Astrocyte of the cerebellum (primary cell): ENCODE data around the gene FKBP2.
A peak's percentile ranks its signal among the peaks of the same experiment; 100 is the strongest.

Source experiments
- DNase-seq: peaks from one replicate; pipeline ENCODE4 v3.0.0-alpha.2; 2011; ENCODE audit warnings: low read depth
- H3K4me3 ChIP-seq: 2 replicates; pipeline ENCODE4 v1.5.1; 2011; ENCODE audit warnings: mild to moderate bottlenecking, low read depth, low read length, moderate library complexity
- in situ Hi-C: cut with HindIII; loops from 2 replicates; pipeline ENCODE4 v1.10.0; 2017; ENCODE audit warnings: low sequenced_read_pairs
- TF ChIP-seq, protein P1 (sequence below): IDR thresholded peaks from 2 replicates; pipeline ENCODE4 v1.5.1; 2012; ENCODE audit warnings: low read length, low read depth, moderate library complexity, mild to moderate bottlenecking; ENCODE audit errors: missing control alignments

FKBP2 gene

GRCh38 chr11:64251753-64252002, 10.8 kb downstream of the FKBP2 start:
- in situ Hi-C loops: no loop called here
- H3K4me3 ChIP-seq: peak overlapping the region; percentile 50
- no peak for DNase-seq
- TF ChIP-seq, protein P1, sequence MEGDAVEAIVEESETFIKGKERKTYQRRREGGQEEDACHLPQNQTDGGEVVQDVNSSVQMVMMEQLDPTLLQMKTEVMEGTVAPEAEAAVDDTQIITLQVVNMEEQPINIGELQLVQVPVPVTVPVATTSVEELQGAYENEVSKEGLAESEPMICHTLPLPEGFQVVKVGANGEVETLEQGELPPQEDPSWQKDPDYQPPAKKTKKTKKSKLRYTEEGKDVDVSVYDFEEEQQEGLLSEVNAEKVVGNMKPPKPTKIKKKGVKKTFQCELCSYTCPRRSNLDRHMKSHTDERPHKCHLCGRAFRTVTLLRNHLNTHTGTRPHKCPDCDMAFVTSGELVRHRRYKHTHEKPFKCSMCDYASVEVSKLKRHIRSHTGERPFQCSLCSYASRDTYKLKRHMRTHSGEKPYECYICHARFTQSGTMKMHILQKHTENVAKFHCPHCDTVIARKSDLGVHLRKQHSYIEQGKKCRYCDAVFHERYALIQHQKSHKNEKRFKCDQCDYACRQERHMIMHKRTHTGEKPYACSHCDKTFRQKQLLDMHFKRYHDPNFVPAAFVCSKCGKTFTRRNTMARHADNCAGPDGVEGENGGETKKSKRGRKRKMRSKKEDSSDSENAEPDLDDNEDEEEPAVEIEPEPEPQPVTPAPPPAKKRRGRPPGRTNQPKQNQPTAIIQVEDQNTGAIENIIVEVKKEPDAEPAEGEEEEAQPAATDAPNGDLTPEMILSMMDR: no peak

GRCh38 chr11:64252003-64252872, 11.3 kb downstream of the FKBP2 start:
- peak overlapping the region; percentile 50 for H3K4me3 ChIP-seq
- in situ Hi-C loops: no loop called here
- TF ChIP-seq, protein P1: peak; percentile 49
- no peak for DNase-seq

DNA sequence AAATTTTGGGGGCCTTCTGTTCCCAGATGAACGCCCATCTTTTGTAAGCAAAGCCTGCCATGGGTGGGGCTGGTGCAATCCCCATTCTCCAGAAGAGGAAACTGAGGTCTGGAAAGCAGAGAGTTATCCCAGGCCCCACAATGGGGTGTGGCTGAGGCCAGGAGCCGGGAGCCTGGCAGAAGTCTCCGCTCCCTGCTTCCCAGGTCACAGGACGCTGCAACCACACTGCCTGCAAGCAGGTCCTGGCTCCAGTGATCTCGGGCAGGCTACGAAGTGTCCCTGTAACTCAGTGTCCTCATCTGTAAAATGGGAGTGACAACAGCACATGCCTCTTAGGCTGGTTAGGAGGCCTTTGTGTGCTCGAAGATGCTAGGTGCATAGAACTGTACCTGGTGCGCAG, 12.1 kb downstream of the FKBP2 start:
- DNase-seq: no peak
- TF ChIP-seq, protein P1: no peak
- H3K4me3 ChIP-seq: peak overlapping the region; percentile 50
- in situ Hi-C loops: no loop called here

DNA sequence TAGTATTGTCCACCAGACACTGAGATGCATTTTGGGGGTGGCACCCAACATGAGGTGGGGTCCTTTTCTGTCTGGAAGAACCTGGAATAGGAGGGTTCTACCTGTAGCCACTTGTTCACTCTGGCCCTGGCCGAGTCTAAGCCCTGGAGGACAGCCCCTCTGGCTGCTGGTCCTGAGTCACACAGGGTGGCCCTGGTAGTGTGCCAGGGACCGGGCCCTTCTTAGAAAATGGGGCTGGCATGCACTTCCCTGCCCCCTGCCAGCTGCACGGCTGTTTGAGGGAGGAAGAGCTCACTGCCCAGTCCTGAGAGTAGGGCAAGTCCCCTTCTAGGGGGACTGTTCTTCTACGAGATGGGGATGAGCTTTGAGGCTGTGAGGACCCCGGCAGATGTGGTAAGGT, 12.6 kb downstream of the FKBP2 start:
- in situ Hi-C loops: no loop called here
- TF ChIP-seq, protein P1: no peak
- H3K4me3 ChIP-seq: no peak overlapping the region
- no peak for DNase-seq

GRCh38 chr11:64254326-64254725, 13.4 kb downstream of the FKBP2 start:
- no peak overlapping the region for H3K4me3 ChIP-seq
- TF ChIP-seq, protein P1: no peak
- in situ Hi-C loops: no loop called here
- DNase-seq: no peak

DNA sequence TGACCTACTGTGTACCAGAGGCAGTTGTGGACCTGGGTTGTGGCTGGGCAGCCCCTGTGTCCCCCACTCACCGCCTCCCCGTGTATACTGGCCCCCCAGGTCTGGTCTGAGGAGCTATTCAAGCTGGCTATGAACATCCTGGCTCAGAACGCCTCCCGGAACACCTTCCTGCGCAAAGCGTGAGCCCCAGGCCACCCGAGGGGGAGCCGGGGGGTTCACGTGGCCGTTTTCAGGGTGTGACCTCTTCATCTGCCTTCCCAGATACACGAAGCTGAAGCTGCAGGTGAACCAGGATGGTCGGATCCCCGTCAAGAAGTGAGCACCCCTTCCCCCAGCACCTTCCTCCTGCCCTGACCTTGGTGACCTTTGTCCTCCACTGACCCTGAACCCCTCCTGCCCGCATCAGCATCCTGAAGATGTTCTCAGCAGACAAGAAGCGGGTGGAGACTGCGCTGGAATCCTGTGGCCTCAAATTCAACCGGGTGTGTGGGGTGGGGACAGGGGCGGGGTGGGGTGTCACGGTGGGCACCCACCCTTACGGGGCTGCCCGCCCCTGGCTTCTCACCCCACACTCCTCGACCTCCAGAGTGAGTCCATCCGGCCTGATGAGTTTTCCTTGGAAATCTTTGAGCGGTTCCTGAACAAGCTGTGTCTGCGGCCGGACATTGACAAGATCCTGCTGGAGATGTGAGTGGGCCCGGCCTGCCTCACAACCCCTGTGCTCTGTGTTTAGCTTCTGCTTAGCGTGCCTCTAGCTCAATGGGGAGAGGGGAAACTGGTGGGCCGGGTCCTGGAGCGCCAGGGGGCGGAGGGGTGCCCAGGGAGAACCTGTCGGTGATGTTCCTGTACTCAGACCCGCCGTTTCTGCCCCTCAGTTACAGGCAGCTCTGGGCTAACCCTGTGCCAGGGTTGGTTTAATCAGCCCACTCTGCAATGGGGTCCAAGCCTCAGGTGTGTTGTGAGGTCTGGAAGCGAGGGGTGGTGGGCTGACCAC, 14.5 kb downstream of the FKBP2 start:
- in situ Hi-C loops: no loop called here
- TF ChIP-seq, protein P1: no peak
- DNase-seq: no peak
- H3K4me3 ChIP-seq: no peak overlapping the region
